Subcutaneous abdominal adipose tissue (tissue), 5 donors: Measurements from ENCODE around the gene JUND.

ENCODE experiments used
- H3K27ac ChIP-seq: one replicate; pipeline ENCODE4 v1.7.0; 2013; ENCODE audit warnings: low read depth, mild to moderate bottlenecking, inconsistent platforms, low read length, moderate library complexity
- H3K27me3 ChIP-seq, 5 donors: one replicate each; pipeline ENCODE4 v1.7.0; 2013; ENCODE audit warnings: low read length in 5 of 5, inconsistent platforms in 1 of 5; ENCODE audit not compliant: control insufficient read depth in 5 of 5, insufficient read depth in 4 of 5
- H3K36me3 ChIP-seq, 5 donors: one replicate each; pipeline ENCODE4 v1.7.0; 2013; ENCODE audit warnings: low read length in 5 of 5; ENCODE audit not compliant: control insufficient read depth in 5 of 5, insufficient read depth in 5 of 5
- H3K4me1 ChIP-seq, 5 donors: one replicate each; pipeline ENCODE4 v1.7.0; 2013; ENCODE audit warnings: low read length in 5 of 5, mild to moderate bottlenecking in 3 of 5, moderate library complexity in 1 of 5; ENCODE audit not compliant: control insufficient read depth in 5 of 5, insufficient read depth in 5 of 5
- H3K4me3 ChIP-seq, 5 donors: one replicate each; pipeline ENCODE4 v1.7.0; 2013; ENCODE audit warnings: low read length in 5 of 5, low read depth in 1 of 5
- H3K9ac ChIP-seq, 5 donors: one replicate each; pipeline ENCODE4 v1.7.0; 2013; ENCODE audit warnings: low read length in 5 of 5, mild to moderate bottlenecking in 4 of 5, moderate library complexity in 3 of 5
- H3K9me3 ChIP-seq, 5 donors: one replicate each; pipeline ENCODE4 v1.7.0; 2013; ENCODE audit warnings: low read length in 5 of 5; ENCODE audit not compliant: control insufficient read depth in 5 of 5
- donor health status: healthy.
- donor health status: healthy.
- donor health status: healthy.
- donor health status: healthy.
- donor health status: healthy.

JUND gene

DNA sequence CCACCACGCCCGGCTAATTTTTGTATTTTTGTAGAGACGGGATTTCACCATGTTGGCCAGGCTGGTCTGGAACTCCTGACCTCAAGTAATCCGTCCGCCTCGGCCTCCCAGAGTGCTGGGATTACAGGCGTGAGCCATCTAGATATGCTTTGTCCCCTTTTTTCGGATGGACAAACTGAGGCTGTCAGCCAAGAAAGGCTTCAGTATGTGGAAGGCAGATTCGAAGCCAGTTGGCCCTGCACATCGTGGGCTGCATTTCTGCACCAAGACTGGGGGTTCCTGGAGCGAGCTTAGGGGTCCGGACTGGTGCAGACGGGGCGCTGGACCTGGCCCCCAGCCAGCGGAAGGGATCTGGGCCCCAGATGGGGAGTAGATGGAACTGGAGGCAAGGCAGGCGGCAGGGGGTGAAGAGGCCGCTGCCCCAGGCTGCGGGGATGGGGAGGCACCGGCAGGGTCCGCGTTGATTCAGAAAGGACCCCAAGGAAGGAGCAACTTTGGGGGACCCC lies 9.7 kb upstream of the JUND start:
- H3K36me3 ChIP-seq = no peaks in the 10 kb centered on the region
- no peaks in the 10 kb centered on the region for H3K9me3 ChIP-seq
- H3K27ac ChIP-seq = peak overlapping the region; percentile 95
- no peaks in the 10 kb centered on the region for H3K27me3 ChIP-seq
- H3K4me1 ChIP-seq = peaks cover 2 to 42% (median 32%) of the 10 kb centered on the region in 5 donors
- peak overlapping the region in 3 of 5 donors; percentile 26 to 56 (median 43) for H3K9ac ChIP-seq
- peak overlapping the region in 4 of 5 donors; percentile 83 to 85 (median 84) for H3K4me3 ChIP-seq

DNA sequence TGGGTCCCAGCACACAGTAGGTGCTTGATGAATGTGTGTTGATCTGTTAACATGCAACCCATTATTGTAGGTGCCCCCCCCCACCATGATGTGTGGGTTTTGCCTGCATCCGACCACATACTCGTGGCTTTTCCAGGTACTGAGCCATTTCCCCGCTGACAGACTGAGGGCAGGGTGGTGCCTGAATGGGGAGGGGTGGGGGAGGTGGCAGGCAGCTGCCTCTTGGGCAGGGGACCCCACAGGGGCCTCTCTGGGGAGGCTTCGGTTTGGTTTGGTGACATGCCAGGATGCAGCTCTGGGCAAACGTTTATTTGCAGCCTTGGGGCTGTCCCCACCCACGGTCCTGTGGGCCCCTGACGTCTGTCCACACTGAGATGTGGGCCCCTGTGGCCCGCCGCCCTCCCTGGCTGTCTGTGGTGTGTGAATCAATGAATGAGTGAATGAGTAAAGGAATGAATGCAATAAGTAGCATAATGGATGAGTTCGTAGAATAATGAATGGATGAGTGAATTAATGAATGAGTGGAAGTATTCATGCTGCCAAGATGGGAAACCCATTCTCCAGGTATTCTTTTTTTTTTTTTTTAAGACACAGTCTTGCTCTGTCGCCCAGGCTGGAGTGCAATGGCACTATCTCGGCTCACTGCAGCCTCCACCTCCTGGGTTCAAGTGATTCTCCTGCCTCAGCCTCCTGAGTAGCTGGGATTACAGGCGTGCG lies 9.0 kb upstream of the JUND start:
- Histone ChIP-seq H3K4me3 (no peak overlapping the region), H3K36me3 (no peaks in the 10 kb centered on the region), H3K9me3 (no peaks in the 10 kb centered on the region), H3K27me3 (no peaks in the 10 kb centered on the region), H3K9ac (no peak overlapping the region), H3K4me1 (peaks cover 2 to 42% (median 32%) of the 10 kb centered on the region in 5 donors), H3K27ac (peak overlapping the region; percentile 95)

DNA sequence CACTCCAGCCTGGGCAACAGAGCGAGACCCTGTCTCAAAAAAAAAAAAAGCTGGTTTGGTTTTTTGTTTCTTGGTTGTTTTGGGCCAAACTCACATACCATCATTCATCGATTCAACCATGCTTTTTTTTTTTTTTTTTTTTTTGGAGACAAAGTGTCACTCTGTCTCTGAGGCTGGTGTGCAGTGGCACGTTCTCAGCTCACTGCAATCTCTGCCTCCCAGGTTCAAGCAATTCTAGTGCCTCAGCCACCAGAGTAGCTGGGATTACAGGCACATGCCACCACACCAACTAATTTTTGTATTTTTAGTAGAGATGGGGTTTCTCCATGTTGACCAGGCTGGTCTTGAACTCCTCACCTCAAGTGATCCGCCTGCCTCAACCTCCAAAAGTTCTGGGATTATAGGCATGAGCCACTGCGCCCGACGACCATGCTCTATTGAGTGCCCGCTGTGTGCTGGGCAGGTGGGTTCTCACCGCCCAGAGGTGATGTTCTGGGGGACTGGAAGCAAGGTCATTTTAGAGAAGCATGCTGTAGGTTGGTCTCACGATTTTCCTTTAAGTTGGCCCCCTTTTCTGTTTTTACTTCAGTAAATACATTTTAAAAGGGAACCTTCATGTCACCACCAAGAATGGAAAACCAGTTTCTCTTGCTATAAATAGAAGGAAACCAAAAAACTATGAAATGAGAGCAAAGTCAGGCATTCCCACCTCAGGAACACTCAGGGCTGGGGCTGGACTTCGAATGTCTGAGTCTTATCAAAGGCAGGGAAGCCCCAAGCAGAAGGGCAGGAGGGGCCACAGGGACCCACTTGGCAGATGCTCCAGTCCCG lies 8.3 kb upstream of the JUND start:
- H3K36me3 ChIP-seq = no peaks in the 10 kb centered on the region
- no peak overlapping the region for H3K9ac ChIP-seq
- peaks cover 2 to 46% (median 32%) of the 10 kb centered on the region in 5 donors for H3K4me1 ChIP-seq
- H3K27ac ChIP-seq = peak overlapping the region; percentile 95
- no peaks in the 10 kb centered on the region for H3K27me3 ChIP-seq
- no peaks in the 10 kb centered on the region for H3K9me3 ChIP-seq
- H3K4me3 ChIP-seq = no peak overlapping the region

DNA sequence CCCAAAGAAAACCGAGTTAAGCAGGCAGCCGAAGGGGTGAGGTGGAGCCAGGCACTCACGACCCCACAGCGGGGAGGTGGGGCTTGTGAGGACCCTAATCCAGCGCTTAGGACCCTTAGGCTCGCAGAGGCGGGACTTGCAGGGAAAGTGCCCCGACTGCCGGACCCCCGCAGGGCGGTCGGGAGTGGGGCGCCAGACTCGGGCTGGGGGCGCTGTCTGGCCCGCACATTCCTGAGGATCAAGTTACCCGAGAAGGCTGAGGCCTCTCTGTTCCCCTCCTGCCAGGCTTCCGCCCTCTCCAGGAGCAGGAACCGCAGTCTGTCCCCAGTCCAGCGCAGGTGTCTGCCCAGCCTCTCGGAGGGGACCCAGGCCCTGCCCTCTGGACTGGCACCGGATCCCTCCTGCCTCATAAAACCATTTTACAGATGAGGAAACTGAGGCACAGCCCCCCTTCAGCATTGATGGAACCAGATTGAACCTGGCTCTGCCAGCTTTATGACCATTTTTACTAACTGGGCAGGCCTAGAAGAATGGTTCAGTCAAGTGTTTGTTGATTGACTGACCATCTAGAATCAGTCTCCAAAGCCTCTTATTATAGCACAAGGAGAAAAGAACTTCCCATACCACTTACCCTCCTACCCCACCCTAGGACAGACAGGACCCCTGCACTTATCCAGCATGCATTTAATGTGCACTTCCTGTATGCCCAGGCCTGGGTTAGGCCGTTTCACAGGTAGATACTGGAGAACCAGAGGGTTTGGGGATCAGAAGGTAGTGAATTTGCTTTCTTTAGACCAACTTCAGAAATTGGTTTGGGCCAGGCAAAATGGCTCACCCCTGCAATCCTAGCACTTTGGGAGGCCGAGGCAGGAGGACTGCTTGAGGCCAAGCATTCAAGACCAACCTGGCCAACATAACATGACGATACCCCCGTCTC lies 6.7 kb upstream of the JUND start:
- Histone ChIP-seq H3K4me3 (no peak overlapping the region), H3K27me3 (no peaks in the 10 kb centered on the region), H3K9ac (no peak overlapping the region), H3K9me3 (no peaks in the 10 kb centered on the region), H3K4me1 (peaks cover 0 to 42% (median 28%) of the 10 kb centered on the region in 5 donors), H3K36me3 (no peaks in the 10 kb centered on the region), H3K27ac (no peak overlapping the region)

DNA sequence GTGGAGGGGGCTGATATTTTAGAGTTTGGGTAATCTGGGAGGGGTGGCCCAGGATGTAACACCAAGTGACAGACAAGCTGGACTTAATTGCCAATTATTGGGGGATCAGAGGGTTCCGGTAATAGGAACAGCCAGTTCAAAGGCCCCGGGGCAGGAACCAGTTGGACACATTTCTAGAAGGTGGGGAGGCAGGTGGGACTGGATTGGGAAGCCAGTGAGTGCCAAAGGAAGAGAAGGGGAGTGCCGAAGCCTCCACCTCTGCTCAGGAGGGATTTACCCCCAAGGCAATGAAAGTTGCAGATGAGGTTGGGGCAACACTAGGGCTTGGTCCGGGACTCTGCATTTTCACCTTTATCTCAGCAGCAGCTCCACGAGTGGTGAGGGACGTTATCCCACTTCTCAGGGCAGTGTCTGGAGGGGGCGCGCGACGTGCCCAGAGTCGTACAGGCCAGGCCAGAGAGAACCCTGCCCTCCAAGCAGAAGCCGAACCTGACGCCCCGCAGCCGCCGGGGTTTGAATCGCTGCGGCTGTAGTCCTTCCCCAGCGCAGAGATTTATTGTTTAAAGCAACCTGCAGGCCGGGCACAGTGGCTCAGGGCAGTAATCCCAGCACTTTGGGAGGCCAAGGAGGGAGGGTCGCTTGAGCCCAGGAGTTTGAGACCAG lies 5.7 kb upstream of the JUND start:
- H3K9me3 ChIP-seq = no peaks in the 10 kb centered on the region
- peaks cover 4 to 43% (median 31%) of the 10 kb centered on the region in 5 donors for H3K4me1 ChIP-seq
- H3K36me3 ChIP-seq = no peaks in the 10 kb centered on the region
- H3K27me3 ChIP-seq = no peaks in the 10 kb centered on the region
- H3K4me3 ChIP-seq = no peak overlapping the region
- H3K27ac ChIP-seq = no peak overlapping the region
- H3K9ac ChIP-seq = peak overlapping the region in 1 of 5 donors; percentile 16

DNA sequence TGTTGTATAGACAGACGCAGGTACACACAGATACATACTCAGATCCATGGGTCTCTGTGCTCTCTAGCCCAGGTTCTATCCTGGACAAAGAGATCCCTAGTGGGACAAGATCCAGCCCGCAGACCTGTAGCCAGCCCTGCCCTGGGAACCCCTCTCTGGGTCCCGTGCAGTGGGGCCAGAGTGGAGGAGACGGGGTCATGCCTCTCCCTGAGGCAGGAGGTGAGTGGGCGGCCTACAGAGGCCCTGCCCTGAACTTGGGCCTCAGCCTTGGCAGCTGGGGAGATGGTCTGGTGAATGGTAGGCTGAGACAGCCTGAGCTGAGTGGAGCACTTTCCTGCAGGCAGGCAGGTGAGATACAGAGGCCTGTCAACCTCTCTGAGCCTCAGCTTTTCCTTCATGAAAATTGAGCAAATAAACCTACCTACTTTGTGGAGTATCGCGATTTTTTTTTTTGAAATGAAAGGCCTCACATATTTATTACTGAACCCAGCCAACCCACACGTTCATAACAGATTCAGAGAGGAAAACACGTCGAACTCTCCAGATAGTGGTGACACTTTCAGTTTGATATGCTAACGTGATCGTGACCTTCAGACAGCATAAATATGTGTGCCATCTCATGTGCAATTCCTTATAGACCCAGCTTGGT lies 3.4 kb upstream of the JUND start:
- peaks cover 4 to 26% (median 18%) of the 10 kb centered on the region in 5 donors for H3K4me1 ChIP-seq
- no peaks in the 10 kb centered on the region for H3K27me3 ChIP-seq
- H3K9me3 ChIP-seq = no peaks in the 10 kb centered on the region
- H3K27ac ChIP-seq = peak overlapping the region; percentile 23
- peak overlapping the region in 1 of 5 donors; percentile 56 for H3K9ac ChIP-seq
- H3K4me3 ChIP-seq = no peak overlapping the region
- H3K36me3 ChIP-seq = peaks cover 0 to 2% (median 0%) of the 10 kb centered on the region in 5 donors

DNA sequence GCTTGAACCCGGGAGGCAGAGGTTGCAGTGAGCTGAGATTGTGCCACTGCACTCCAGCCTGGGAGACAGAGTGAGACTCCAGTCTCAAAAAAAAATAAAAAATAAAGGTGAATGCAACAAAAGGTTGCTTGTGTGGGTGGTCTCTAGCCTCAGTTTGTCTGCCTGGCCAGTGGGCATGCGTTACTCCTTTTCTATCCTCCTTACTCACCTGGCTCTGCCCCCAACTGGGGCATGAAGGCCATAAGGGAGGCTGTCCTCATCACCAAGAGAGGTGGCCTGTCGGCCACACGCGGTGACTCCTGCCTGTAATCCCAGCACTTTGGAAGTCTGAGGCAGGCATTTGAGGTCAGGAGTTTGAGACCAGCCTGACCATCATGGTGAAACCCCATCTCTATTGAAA lies 1.9 kb upstream of the JUND start:
- no peak overlapping the region for H3K4me3 ChIP-seq
- no peak overlapping the region for H3K9ac ChIP-seq
- no peaks in the 10 kb centered on the region for H3K27me3 ChIP-seq
- H3K36me3 ChIP-seq = peaks cover 0 to 11% (median 10%) of the 10 kb centered on the region in 5 donors
- H3K9me3 ChIP-seq = no peaks in the 10 kb centered on the region
- H3K4me1 ChIP-seq = peaks cover 9 to 37% (median 27%) of the 10 kb centered on the region in 5 donors
- peak overlapping the region; percentile 99 for H3K27ac ChIP-seq

DNA sequence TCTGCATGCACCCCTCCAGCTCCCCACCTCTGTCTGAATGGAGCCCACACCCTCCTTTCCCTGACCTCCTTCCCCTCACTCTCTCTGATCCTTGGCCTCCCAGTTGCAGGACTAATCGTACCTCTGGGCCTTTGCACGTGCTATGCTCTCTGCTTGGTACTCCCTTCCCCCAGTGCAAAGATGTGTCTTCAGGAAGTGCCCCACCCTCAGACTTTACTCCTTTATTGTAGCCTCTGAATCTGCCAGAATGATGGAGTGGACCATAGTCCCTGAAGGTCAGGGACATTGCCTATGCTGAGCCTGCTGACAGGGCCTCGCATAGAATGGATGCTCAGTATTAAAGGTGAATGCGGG lies 1.3 kb upstream of the JUND start:
- H3K4me3 ChIP-seq = peak overlapping the region; percentile 33 to 78 (median 68)
- H3K36me3 ChIP-seq = peaks cover 0 to 16% (median 15%) of the 10 kb centered on the region in 5 donors
- peak overlapping the region; percentile 99 for H3K27ac ChIP-seq
- no peaks in the 10 kb centered on the region for H3K9me3 ChIP-seq
- peaks cover 13 to 43% (median 32%) of the 10 kb centered on the region in 5 donors for H3K4me1 ChIP-seq
- no peaks in the 10 kb centered on the region for H3K27me3 ChIP-seq
- peak overlapping the region; percentile 56 to 94 (median 85) for H3K9ac ChIP-seq
